Adrenal gland (tissue), 12 donors: Measurements from ENCODE around the gene DPP7. TPM values are rescaled to one million over a fixed set of nuclear protein-coding genes. Genes with fewer than 3 reads are reported as not detected.

Experiments
- DNase-seq, 7 donors: peaks; one replicate each; pipeline ENCODE4 v3.0.0-alpha.2; 2019 to 2020
- H3K27ac ChIP-seq, 5 donors: fragments of 200-600 bp; sonication (generic) in 4 of 5; 1 replicate in 3 of 5; 2 replicates in 2 of 5; pipeline versions ENCODE4 v1.5.1 to v1.8.0; 2016 to 2020; ENCODE audit warnings: mild to moderate bottlenecking in 1 of 5
- H3K27me3 ChIP-seq: fragments of 200-600 bp; 2 replicates; pipeline ENCODE4 v1.8.0; 2021
- H3K36me3 ChIP-seq, 2 donors: fragments of 200-600 bp; replicated peaks in 1 of 2; 1 replicate in 1 of 2; 2 replicates in 1 of 2; pipeline versions ENCODE4 v1.5.1 to v1.8.0; 2018 to 2022
- H3K4me1 ChIP-seq, 2 donors: fragments of 200-600 bp; replicated peaks in 1 of 2; 1 replicate in 1 of 2; 2 replicates in 1 of 2; pipeline versions ENCODE4 v1.5.1 to v1.8.0; 2018 to 2021
- H3K4me3 ChIP-seq, 4 donors: fragments of 200-600 bp; sonication (generic) in 3 of 4; one replicate each; pipeline ENCODE4 v1.5.1; 2016 to 2018
- H3K9me3 ChIP-seq, 3 donors: fragments of 200-600 bp; sonication (generic) in 1 of 3; replicated peaks in 1 of 3; 1 replicate in 2 of 3; 2 replicates in 1 of 3; pipeline versions ENCODE4 v1.5.1 to v1.8.0; 2016 to 2021
- CTCF ChIP-seq, 6 experiments: fragments of 450-650 bp in 4 of 6; fragments of 200-600 bp in 2 of 6; sonication (generic) in 1 of 6; IDR thresholded peaks; 1 replicate in 5 of 6; 2 replicates in 1 of 6; pipeline versions ENCODE4 v1.5.1 to v1.8.0; 2016 to 2021; ENCODE audit warnings: antibody characterized with exemption in 6 of 6, mild to moderate bottlenecking in 2 of 6, moderate library complexity in 1 of 6
- POLR2A ChIP-seq, 2 donors: fragments of 450-650 bp; IDR thresholded peaks; one replicate each; pipeline ENCODE4 v1.6.1; 2017; ENCODE audit warnings: antibody characterized with exemption in 2 of 2, mild to moderate bottlenecking in 2 of 2, moderate library complexity in 1 of 2
- WGBS, 4 donors: extraction: QIAGEN DNeasy Blood & Tissue Kit in 2 of 4; methylation state at CpG; one replicate each; pipeline versions ENCODE4 v1.1.5 to v1.1.7; 2013 to 2017; 5-methylcytosine and 5-hydroxymethylcytosine counted together
- intact Hi-C, 2 donors: fragments of 100-400 bp; cut with DNase I; formaldehyde crosslinking; loops; one replicate each; pipeline versions ENCODE4 v1.14.1 to v1.15.0; 2022 to 2023
- polyA plus RNA-seq, 3 donors: library from polyadenylated mRNA; stranded (reverse); fragments of 200-250 nt in 2 of 3; fragments of 350-450 nt in 1 of 3; fragmentation: Illumina TruSeq in 1 of 3; extraction: RNeasy Lipid Tissue Mini Kit (QIAGEN cat#74804) in 1 of 3; gene quantifications; one replicate each; pipeline ENCODE4 v1.2.3, GENCODE V29; 2013 to 2014
- total RNA-seq, 9 donors: library from RNA; depleted of rRNA in 4 of 9; stranded (reverse); fragments of >200 nt in 4 of 9; fragments of 120-200 nt in 1 of 9; fragmentation: NEBNext Ultra II Directional in 1 of 9; extraction: Animal tissue kit (Norgen Biotek cat#: 25700) in 1 of 9; gene quantifications; one replicate each; pipeline versions ENCODE4 v1.1.0 to v1.2.4, GENCODE V29; 2013 to 2023
- donor health status: healthy with polysubstance abuse.
- donor health status: Bipolar disorder and iron deficiency.
- donor health status: DM: yes; HTN: yes; CAD: no.
- donor health status: DM: no; HTN: no; CAD: no.
- donor health status: DM: no; HTN: no; CAD: no.
- donor health status: DM: yes; HTN: yes; CAD: no.

DPP7 gene
- total and polyA plus RNA-seq, 12 donors: 52.6 to 1,938 (median 237) TPM

GRCh38 chr9:137117269-137117731 lies 2.8 kb upstream of the DPP7 start:
- no peak for DNase-seq
- H3K9me3 ChIP-seq: no peaks in the 10 kb centered on the region
- peaks cover 0 to 5% of the 10 kb centered on the region in 2 donors for H3K36me3 ChIP-seq
- TF ChIP-seq POLR2A (IDR thresholded peaks at IDR 0.05) (no peak), CTCF (IDR thresholded peaks at IDR 0.05) (no peak)
- intact Hi-C loops: loop anchor here (5.0 kb wide), 1 partner anchor 110 kb away; the partner anchor contains the start of genes CYSRT1 (in 2 of the 2) and RNF224 (in 2 of the 2)
- no peaks in the 10 kb centered on the region for H3K27me3 ChIP-seq
- H3K4me3 ChIP-seq: no peak overlapping the region
- WGBS, 4 donors: 63 to 76% (median 67%) methylated on average over 2 to 15 of the region's 15 CpGs
- H3K27ac ChIP-seq: no peak overlapping the region
- peaks cover 9 to 11% of the 10 kb centered on the region in 2 donors for H3K4me1 ChIP-seq

DNA sequence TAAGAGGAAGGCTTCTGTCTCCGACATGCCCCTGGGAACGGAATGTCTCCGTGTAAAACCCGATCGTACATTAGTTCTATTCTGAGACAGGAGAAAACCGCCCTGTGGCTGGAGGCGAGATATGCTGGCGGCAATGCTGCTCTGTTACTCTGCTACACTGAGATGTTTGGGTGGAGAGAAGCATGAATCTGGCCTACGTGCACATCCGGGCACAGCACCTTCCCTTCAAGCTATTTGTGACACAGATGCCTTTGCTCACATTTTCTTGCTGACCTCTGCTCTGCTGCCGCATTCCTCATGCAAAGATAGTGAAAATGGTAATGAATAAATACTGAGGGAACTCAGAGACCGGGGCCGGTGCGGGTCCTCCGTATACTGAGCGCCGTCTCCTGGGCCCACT lies 2.2 kb upstream of the DPP7 start:
- no peaks in the 10 kb centered on the region for H3K27me3 ChIP-seq
- no peak overlapping the region for H3K27ac ChIP-seq
- no peaks in the 10 kb centered on the region for H3K9me3 ChIP-seq
- H3K36me3 ChIP-seq: peaks cover 0 to 11% of the 10 kb centered on the region in 2 donors
- intact Hi-C loops: loop anchor here (5.0 kb wide), 1 partner anchor 111 kb away; the partner anchor contains the start of genes CYSRT1 (in 2 of the 2) and RNF224 (in 2 of the 2)
- no peak for DNase-seq
- peaks cover 7 to 11% of the 10 kb centered on the region in 2 donors for H3K4me1 ChIP-seq
- TF ChIP-seq CTCF (IDR thresholded peaks at IDR 0.05): no peak
- no peak for TF ChIP-seq POLR2A (IDR thresholded peaks at IDR 0.05)
- WGBS, 4 donors: 63 to 70% (median 68%) methylated on average over 16 to 17 of the region's 17 CpGs
- H3K4me3 ChIP-seq: no peak overlapping the region

DNA sequence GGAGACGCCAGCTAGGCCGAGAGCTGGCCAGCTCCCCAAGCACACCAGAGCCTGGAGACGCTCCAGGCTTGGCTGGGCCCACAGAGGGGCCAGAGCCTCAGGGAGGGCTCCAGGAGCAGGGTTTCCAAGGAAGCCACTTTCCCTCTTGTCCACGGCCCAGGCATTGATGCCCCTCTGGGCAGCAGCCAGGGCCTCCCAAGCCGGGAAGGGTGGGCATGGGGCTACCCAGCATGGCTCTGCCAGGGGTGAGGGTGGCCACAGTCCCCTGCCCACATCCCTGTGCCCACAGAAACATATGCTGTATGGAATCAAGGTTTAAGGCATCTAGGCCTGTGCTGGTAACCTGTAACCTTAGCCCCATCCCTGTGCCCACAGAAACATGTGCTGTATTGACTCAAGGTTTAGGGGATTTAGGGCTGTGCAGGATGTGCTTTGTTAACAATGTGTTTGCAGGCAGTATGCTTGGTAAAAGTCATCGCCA lies 1.5 kb upstream of the DPP7 start:
- no peak for TF ChIP-seq POLR2A (IDR thresholded peaks at IDR 0.05)
- no peak for TF ChIP-seq CTCF (IDR thresholded peaks at IDR 0.05)
- Histone ChIP-seq H3K9me3 (no peaks in the 10 kb centered on the region), H3K4me1 (peaks cover 5 to 11% of the 10 kb centered on the region in 2 donors), H3K27ac (no peak overlapping the region), H3K27me3 (no peaks in the 10 kb centered on the region), H3K4me3 (no peak overlapping the region), H3K36me3 (peaks cover 0 to 16% of the 10 kb centered on the region in 2 donors)
- intact Hi-C loops: loop anchor here (5.0 kb wide), 1 partner anchor 111 kb away; the partner anchor contains the start of genes CYSRT1 (in 2 of the 2) and RNF224 (in 2 of the 2)
- DNase-seq: no peak
- 71 to 100% (median 76%) methylated on average over 1 to 6 of the region's 6 CpGs for WGBS, 4 donors

GRCh38 chr9:137115394-137116026 lies 977 bp upstream of the DPP7 start:
- Histone ChIP-seq H3K27me3 (no peaks in the 10 kb centered on the region), H3K27ac (no peak overlapping the region), H3K4me1 (peaks cover 5 to 11% of the 10 kb centered on the region in 2 donors), H3K36me3 (peaks cover 0 to 20% of the 10 kb centered on the region in 2 donors), H3K9me3 (no peaks in the 10 kb centered on the region), H3K4me3 (no peak overlapping the region)
- DNase-seq: no peak
- intact Hi-C loops: loop anchor here (5.0 kb wide), 1 partner anchor 112 kb away; the partner anchor contains the start of genes CYSRT1 (in 2 of the 2) and RNF224 (in 2 of the 2)
- TF ChIP-seq POLR2A (IDR thresholded peaks at IDR 0.05): no peak
- no peak for TF ChIP-seq CTCF (IDR thresholded peaks at IDR 0.05)
- WGBS, 4 donors: 79 to 90% (median 81%) methylated on average over 3 to 21 of the region's 21 CpGs
